Mucosa of gallbladder (tissue), 1 donor: ENCODE data around the gene TAS2R1. TPM values are rescaled to one million over a fixed set of nuclear protein-coding genes. Genes with fewer than 3 reads are reported as not detected.
"Not testable (repeated sequence)": the region's sequence is repeated elsewhere in the genome, so short reads cannot be mapped to it uniquely, and the experiment has no call there.

Experiments
- DNase-seq: peaks from one replicate; pipeline ENCODE4 v3.0.0-alpha.2; 2020; ENCODE audit warnings: low spot score
- total RNA-seq: library from RNA; stranded (reverse); gene quantifications from one replicate; pipeline ENCODE4 v1.2.1, GENCODE V29; 2021
- donor health status: DM: no; HTN: no; CAD: no.

The TAS2R1 gene
- total RNA-seq, 1 donor from 2014 or later: not detected

DNA sequence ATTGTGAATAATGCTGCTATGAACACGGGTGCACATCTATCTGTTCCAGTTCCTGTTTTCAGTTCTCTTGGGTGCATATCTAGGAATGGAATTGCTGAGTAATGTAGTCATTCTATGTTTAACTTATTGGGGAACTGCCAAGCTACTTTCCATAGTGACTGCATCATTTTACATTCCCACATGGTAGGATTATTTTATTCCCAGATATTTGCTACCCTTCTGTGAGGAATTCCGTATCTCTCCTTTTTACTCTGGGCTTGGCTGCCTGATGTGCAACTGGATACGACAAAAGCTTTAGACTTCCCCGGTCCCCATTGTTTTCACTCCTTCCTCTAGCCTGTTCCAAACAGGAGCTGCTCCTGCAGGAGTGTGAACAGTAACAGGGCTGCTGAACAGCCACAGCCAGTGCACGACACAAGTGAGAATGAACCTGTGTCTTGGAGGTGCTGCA lies 7.2 kb downstream of the TAS2R1 start:
- DNase-seq: no peak

- DNase-seq: no peak
These were observed 8.7 kb downstream of the TAS2R1 start for GRCh38 chr5:9621379-9621903.

GRCh38 chr5:9619331-9620092 lies 10.6 kb downstream of the TAS2R1 start:
- DNase-seq: no peak

DNA sequence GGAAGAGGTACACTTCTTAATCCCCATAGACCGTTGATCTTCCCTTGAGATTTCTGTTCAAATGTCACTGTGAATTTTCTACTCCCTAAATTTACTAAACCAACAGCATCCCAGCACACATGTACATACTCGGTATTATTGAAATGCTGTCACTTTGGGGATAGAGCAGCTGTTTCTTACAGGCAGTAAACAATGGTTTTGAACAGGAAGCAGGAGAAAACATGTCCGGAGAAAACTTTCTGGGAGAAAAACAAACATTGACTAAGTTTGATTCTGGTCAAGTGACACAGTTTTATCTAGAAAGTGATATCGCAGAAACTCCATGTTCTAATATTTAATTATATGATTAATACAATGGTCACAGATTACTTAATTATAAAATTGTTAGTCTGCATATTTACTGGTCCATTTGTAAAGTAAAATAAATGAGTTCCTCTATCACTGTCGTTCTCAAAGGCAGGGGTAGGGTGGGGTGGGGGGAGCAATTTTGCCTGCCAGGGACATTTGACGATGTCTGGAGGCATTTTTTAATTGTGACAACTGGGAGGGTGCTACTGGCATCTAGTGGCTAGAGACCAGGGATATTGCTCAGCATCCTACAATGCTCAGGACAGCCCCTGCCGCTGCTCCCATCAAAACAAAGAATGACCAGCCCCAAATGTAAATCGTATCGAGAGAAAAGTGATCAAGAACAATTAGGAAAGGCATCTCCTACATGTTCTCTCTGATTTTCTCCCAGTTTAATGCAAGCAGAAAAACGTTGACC lies 12.2 kb downstream of the TAS2R1 start:
- no peak for DNase-seq

- no peak for DNase-seq
These were observed 12.9 kb downstream of the TAS2R1 start for GRCh38 chr5:9617221-9617620.

DNA sequence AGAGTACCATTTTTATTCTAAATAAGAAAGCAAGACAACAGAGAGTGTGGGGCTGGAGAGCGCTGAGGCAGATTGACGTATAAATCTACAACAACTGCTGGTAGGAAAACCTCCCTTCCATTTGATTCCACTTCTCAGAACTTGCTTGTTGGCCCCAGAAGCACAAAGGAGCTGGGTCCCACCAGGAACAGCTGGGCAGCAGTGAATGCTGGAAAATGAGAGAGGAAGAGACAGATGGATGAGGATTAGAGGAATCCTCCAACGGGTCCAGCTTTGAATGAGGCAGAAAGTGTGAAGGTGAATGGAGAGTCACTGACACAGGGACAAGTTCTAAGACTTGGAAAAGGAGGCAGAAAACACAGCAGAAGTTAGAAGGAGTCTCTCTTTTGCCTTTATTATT lies 14.8 kb downstream of the TAS2R1 start:
- DNase-seq: no peak

DNA sequence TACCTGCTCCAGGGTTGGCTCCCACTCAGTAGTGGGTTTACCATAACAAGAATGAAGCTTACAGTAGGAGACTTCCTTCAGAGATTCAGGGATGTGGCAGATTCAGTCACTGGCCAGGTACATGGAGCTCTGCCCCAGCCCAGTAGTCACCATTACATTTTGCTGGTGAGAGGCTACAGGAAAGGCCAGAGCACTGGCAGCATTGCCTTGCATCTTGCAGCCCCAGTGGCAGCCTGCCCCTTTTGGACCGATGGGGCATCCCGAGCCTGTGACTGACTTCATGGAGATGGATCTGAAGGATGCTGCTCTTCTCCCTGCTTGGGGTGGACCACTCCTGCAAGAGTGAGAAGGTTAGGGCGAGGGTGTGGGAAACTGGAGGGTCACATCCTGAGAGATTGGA lies 16.8 kb downstream of the TAS2R1 start:
- no peak for DNase-seq

DNA sequence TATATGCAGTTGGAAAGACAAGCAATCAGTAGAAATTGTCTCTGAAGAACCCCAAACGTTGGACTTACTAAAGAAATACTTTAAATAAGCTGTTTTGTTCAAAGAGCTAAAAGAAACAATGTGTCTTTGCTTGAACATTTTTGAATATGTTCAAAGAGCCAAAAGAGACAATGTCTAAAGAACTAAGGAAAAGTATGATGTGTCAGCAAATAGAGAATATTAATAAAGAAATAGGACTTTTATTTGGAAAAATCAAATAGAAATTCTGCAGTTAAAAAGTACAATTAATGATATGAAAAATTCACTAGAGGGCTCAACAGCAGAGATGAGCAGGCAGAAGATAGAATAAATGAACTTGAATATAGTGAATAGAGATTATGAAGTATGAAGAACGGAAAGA lies 19.2 kb downstream of the TAS2R1 start:
- DNase-seq: no peak

DNA sequence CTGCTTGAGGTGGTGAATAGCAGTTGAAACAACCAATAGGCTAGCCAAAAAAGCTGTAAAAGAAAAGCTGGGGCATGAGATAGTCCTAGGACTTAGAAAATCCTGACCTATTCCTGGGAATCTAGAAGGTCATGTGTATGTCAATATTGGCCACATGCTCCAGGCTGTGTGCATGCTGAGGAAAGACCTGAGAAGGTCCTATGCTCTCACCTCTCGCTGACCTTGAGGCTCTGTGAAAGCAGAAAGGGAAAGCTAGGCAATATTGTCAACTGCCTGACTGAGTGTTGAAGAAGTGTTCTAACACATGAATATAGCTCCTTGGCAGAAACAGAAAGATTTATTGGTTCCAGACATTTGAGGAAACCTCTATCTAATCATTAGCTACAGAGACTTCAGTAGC lies 19.8 kb downstream of the TAS2R1 start:
- DNase-seq: no peak

DNA sequence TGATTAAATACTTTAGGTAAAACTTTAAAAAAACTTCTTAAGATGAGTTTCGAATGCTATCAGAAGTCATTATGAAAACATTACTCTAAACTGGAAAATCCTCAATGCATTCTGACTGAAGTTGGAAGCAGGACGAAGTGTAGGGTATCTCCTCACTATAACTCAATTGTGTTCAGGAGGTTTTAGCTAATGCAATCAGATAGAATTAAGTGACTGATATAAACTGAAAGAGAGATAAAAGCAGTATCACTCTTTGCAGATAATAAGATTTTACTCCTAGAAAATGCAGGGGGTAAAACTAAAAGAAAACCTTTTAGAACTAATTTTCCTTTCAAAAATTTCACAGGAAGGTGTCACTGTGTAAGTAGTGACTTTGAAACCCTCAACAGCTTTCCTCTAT lies 22.1 kb downstream of the TAS2R1 start:
- DNase-seq: no peak

DNA sequence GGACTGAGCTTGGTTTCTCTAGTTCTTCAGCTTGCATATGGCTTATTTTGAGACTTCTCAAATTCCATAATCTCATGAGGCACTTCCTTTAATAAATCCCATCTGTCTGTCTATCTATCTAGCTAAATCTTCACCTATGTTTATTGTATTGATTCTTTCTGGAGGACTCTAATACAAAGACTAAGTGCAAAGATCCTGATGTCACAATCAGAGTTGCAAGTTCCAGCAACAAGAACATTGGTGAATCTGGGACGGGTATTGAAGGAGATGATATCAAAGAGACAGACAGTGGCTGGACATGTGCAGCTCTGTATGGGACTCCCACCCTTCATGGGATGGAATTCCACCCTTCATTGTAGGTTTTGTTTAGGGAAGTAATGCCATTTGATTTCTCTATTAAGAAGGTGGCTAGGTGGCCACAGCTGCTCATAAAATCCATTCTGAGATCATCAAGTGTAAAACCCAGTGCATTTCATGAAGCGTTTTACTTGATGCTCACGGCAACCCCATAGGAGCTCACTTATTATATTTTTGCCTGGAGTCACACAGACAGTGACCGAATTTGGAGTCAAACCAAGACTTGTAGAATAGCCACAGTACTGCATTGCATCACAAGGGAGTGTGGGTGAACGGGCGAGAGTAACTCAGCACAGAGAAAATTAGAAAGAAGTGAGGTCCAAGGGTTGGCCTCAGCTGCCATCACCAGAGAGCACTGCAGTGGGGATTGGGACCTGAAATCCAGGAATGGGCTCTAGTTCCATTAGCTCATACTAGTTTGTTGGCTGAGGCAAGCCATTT lies 24.9 kb downstream of the TAS2R1 start:
- DNase-seq: no peak

- DNase-seq: no peak
These were observed 25.7 kb downstream of the TAS2R1 start for GRCh38 chr5:9604416-9604815.

DNA sequence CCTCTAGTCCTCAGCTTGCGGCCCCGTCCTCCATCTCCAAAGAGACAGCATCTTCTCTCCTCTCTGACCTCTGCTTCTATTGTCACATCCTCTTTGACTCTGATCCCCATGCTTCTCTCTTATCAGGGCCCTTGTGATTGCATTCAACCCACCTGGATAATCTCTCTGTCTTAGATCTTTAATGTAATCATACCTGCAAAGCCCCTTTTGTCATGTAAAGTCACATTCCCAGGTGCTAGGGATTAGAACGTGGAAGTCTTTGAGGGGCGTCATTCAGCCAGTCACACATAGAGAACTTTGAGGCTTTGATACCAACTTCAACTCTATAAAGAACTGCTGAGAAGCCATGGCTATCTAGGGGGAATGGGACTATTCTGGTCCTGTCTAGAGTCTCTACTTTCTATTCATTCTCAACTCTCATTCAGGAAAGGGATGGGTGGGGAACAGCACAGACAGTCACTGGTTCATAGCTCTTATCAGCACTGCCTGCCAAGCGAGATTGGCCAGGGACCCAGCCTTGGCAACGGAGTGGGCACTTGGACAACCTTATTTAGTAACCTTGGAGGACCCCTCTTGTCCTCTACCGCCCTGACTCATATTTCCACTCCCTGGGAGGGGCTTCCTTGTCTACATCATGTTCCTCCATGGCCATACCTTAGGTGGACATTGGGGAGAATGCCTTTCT lies 29.0 kb downstream of the TAS2R1 start:
- no peak for DNase-seq

GRCh38 chr5:9599391-9599790 lies 30.8 kb downstream of the TAS2R1 start:
- no peak for DNase-seq

- DNase-seq: not testable (repeated sequence)
These were observed 31.8 kb downstream of the TAS2R1 start for GRCh38 chr5:9598329-9598728.

- DNase-seq: not testable (repeated sequence)
These were observed 32.8 kb downstream of the TAS2R1 start for GRCh38 chr5:9597322-9597721.

GRCh38 chr5:9596824-9597223 lies 33.3 kb downstream of the TAS2R1 start:
- no peak for DNase-seq

GRCh38 chr5:9596171-9596780 lies 33.9 kb downstream of the TAS2R1 start:
- no peak for DNase-seq

DNA sequence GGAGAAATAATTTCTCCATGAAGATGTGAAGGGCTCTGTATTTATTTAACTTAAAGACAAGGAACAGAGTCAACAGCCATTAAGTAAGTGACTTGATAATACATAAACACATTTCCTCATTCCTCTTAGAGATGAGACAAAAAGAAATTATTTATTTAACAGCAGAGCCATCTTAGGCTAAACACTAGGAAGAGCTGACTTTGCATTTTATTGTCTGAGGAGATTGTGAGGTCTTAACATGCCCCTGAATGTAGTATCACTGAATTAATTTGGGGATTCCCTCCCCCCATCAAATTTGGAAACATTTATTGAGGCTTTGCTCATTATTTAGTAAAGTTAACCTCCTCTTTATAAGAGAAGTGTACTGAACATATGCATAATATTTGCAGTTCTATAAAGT lies 35.2 kb downstream of the TAS2R1 start:
- DNase-seq: no peak

GRCh38 chr5:9589049-9589835 lies 40.9 kb downstream of the TAS2R1 start:
- no peak for DNase-seq
